T-helper 1 cell treated with Interleukin-12 subunit alpha and Interleukin-12 subunit beta and Interleukin-4 antibody, amounts not matched to agents 30 ng/mL and 1 ng/mL, for 36 hours (primary cell): ENCODE data around the gene FGF2. TPM values are rescaled to one million over a fixed set of nuclear protein-coding genes. Genes with fewer than 3 reads are reported as not detected.
"Not testable (repeated sequence)": the region's sequence is repeated elsewhere in the genome, so short reads cannot be mapped to it uniquely, and the experiment has no call there.

Experiments
- intact Hi-C: fragments of 100-400 bp; cut with micrococcal nuclease; formaldehyde crosslinking; loops from one replicate; pipeline ENCODE4 v1.15.1; 2024
- total RNA-seq: library from RNA; stranded (reverse); gene quantifications from 2 replicates; pipeline ENCODE4 v1.2.3, GENCODE V29; 2022

FGF2 gene
- total RNA-seq, 1 donor from 2014 or later = 0.96 TPM

- intact Hi-C loops = no loop called here
These were observed 91.1 kb downstream of the FGF2 start for GRCh38 chr4:122917731-122918130.

GRCh38 chr4:122920473-122920872, 93.8 kb downstream of the FGF2 start:
- intact Hi-C loops = loop anchor here (5.0 kb wide), 3 partner anchors 303 to 1223 kb away; partner anchors contain the start of genes ANXA5 and IL2

GRCh38 chr4:122921300-122921699, 94.7 kb downstream of the FGF2 start:
- intact Hi-C loops = loop anchor here (5.0 kb wide), 3 partner anchors 304 to 1224 kb away; partner anchors contain the start of genes ANXA5 and IL2

DNA sequence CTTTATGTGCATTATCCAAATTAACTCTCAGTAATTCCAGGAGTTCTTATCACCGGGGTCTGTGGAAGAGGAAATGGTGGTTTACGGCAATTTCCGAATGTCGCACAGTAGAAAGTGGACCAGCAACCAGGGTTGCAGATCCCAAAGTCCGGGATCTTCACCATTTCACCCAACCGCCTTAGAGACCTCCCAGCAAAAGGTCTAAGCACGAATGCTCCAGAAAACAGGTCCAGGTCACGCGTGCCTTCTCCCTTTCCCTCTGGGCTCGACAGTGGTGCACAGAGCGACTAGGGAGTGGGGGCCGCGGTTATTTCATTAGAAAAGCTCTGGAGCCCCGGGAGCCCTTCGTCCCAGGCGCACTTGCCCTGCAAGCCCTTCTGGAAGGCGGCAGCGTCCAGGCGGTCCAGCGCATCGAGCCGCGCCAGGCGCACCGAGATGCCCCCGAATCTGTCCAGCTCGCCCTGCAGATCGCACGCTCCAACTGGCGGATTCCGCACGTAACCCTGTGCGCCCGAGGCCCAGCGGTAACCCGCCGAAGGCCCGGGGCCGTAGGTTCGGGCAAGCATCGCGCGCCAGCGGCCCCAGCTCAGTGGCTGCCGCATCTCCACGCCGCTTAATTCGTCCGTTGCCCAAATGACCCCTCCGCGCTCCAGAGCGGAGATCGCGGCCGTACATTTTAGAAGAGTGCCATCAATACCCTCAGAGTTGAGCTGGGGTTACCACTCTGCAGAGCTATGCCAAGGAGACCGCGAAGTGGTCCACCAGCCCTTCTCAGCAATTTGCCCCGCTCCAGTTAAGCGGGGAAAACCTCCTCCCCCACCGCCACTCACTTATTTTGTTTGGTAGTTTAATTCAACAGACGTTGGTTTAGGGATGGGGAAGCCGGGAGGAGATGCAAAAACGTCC, 95.6 kb downstream of the FGF2 start, which contains the start of gene NUDT6:
Gene NUDT6 (minus strand): TSS at position 627 of the 906 bp plus-strand sequence. CDS start 25 bp downstream, at position 602.
- intact Hi-C loops = loop anchor here (2.0 to 5.0 kb wide), 12 partner anchors 163 to 1225 kb away; partner anchors contain the start of genes ANXA5, BLTP1, EXOSC9 and IL2

GRCh38 chr4:122922877-122923511, 96.4 kb downstream of the FGF2 start:
- intact Hi-C loops = loop anchor here (1.0 to 5.0 kb wide), 20 partner anchors 95 to 1226 kb away; partner anchors contain the start of genes ANXA5, BBS12, BBS7 and BLTP1

GRCh38 chr4:122928930-122929329, 102.3 kb downstream of the FGF2 start:
- intact Hi-C loops = no loop called here

DNA sequence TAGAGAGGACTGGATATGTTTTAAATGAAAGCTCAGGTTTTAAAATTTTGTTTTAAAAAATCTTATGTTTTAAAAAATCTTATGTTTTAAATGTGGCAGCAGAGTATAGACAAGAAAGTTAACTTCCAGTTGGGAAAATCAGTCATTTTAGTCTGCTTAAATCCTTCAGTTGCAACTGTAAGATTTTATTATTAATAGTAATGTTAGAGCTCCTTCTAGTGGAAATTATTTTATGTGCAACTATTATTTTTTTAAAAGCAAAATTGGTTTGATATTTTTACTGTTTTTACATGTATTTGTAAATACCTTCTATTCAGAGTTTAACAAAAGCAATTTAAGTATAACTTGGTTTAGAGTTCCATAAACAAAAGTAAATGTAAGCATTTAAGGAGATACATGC, 104.2 kb downstream of the FGF2 start:
- intact Hi-C loops = loop anchor here (1.0 to 2.0 kb wide), 7 partner anchors 173 to 1031 kb away; partner anchors contain the start of gene BBS12

- intact Hi-C loops = no loop called here
These were observed 106.1 kb downstream of the FGF2 start for GRCh38 chr4:122932763-122933162.

GRCh38 chr4:122945136-122945535, 118.5 kb downstream of the FGF2 start:
- intact Hi-C loops = not testable (repeated sequence)

DNA sequence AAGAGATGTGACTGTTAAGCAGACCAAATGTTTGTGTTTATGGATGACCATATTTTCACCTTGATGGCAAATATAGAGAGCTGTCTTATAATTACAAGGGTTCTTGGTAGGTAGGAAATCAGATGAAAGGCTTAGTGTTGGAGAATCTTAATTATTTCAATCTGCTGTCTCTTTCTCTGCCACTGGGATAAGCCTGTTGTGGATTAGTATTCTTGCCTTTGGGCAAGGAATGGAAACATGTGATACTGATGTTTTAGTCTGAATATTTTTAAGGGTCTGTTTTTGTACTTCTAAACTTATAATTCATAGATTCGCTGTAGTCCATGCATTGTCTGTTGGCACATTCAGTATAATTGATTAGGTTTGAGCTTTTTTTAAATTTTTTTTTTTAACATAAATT, 119.5 kb downstream of the FGF2 start:
- intact Hi-C loops = no loop called here

Other genes with a start within 250 kb of the FGF2 start
- gene IL21, start 205.8 kb upstream of the FGF2 start, total RNA-seq = 29.8 and 30.1 TPM in 2 replicates
- gene BBS12, start 94.1 kb upstream of the FGF2 start, total RNA-seq = 2.7 and 3.2 TPM in 2 replicates
- 7.8 and 8.3 TPM in 2 replicates for gene NUDT6, start 95.8 kb downstream of the FGF2 start, total RNA-seq